Mammary epithelial cell (primary cell): Measurements from ENCODE around the gene TBX18.

Experiments
- CTCF ChIP-seq, 2 donors: IDR thresholded peaks in 1 of 2; conservative IDR thresholded peaks in 1 of 2; 2 replicates each; pipeline ENCODE4 v1.5.1; 2011 to 2012; ENCODE audit warnings: inconsistent platforms in 2 of 2, low read length in 2 of 2, mild to moderate bottlenecking in 2 of 2, control low read depth in 1 of 2, low read depth in 1 of 2; ENCODE audit not compliant: insufficient read depth in 1 of 2; ENCODE audit errors: extremely low read depth in 1 of 2
- EZH2 ChIP-seq: IDR thresholded peaks from 2 replicates; pipeline ENCODE4 v1.6.1; 2012; ENCODE audit warnings: low read length, inconsistent platforms, borderline replicate concordance

GRCh38 chr6:84674395-84674794, 90.0 kb downstream of the TBX18 start:
- TF ChIP-seq CTCF (conservative IDR thresholded peaks at IDR 0.05 in 1 of 2, IDR thresholded peaks at IDR 0.05 in 1 of 2; ENCODE audit: extremely low read depth in 1 of 2, insufficient read depth in 1 of 2, low read depth in 1 of 2, low read length in 2 of 2) (no peak), EZH2 (no peak)
